H9 (cell line): ENCODE data around the gene MOCOS. TPM values are rescaled to one million over a fixed set of nuclear protein-coding genes. Genes with fewer than 3 reads are reported as not detected.

ENCODE experiments used
- DNase-seq: peaks from one replicate; pipeline ENCODE4 v3.0.0-alpha.2; 2017
- H2AFZ ChIP-seq: one replicate; pipeline ENCODE4 v1.6.1; 2013; ENCODE audit warnings: mild to moderate bottlenecking, low read length, control low read depth, moderate library complexity
- H2AK5ac ChIP-seq: 2 replicates; pipeline ENCODE4 v1.6.1; 2013; ENCODE audit warnings: low read length, control low read depth, mixed read lengths; ENCODE audit not compliant: insufficient read length
- H2BK120ac ChIP-seq: one replicate; pipeline ENCODE4 v1.6.1; 2013; ENCODE audit warnings: low read depth, mild to moderate bottlenecking, low read length, control low read depth, inconsistent platforms; ENCODE audit not compliant: poor library complexity, severe bottlenecking
- H2BK12ac ChIP-seq: 2 replicates; pipeline ENCODE4 v1.6.1; 2013; ENCODE audit warnings: low read length, control low read depth, mixed read lengths, low read depth; ENCODE audit not compliant: insufficient read length
- H2BK15ac ChIP-seq: 2 replicates; pipeline ENCODE4 v1.6.1; 2013; ENCODE audit warnings: low read depth, low read length, control low read depth
- H2BK20ac ChIP-seq: one replicate; pipeline ENCODE4 v1.6.1; 2013; ENCODE audit warnings: low read depth, mild to moderate bottlenecking, low read length, control low read depth, inconsistent platforms; ENCODE audit not compliant: poor library complexity, severe bottlenecking
- H2BK5ac ChIP-seq: 2 replicates; pipeline ENCODE4 v1.6.1; 2013; ENCODE audit warnings: low read length, control low read depth, mixed read lengths; ENCODE audit not compliant: insufficient read length
- H3K14ac ChIP-seq: 2 replicates; pipeline ENCODE4 v1.6.1; 2013; ENCODE audit warnings: low read length, control low read depth; ENCODE audit not compliant: insufficient read depth
- H3K18ac ChIP-seq: 2 replicates; pipeline ENCODE4 v1.6.1; 2013; ENCODE audit warnings: low read depth, mild to moderate bottlenecking, mixed read lengths, low read length, control low read depth; ENCODE audit not compliant: insufficient read length
- H3K23ac ChIP-seq: 2 replicates; pipeline ENCODE4 v1.6.1; 2013; ENCODE audit warnings: low read length, control low read depth, mixed read lengths, low read depth; ENCODE audit not compliant: insufficient read length
- H3K23me2 ChIP-seq: 2 replicates; pipeline ENCODE4 v1.6.1; 2013; ENCODE audit warnings: low read depth, mild to moderate bottlenecking, mixed read lengths, low read length, control low read depth; ENCODE audit not compliant: insufficient read length, poor library complexity, severe bottlenecking
- H3K27ac ChIP-seq: 2 replicates; pipeline ENCODE4 v1.5.1; 2013; ENCODE audit warnings: low read length, control low read depth, mixed read lengths, low read depth; ENCODE audit not compliant: insufficient read length
- H3K27me3 ChIP-seq: 2 replicates; pipeline ENCODE4 v1.6.1; 2013; ENCODE audit warnings: low read length, control low read depth, inconsistent platforms; ENCODE audit not compliant: insufficient read depth
- H3K4ac ChIP-seq: 2 replicates; pipeline ENCODE4 v1.6.1; 2013; ENCODE audit warnings: low read depth, mild to moderate bottlenecking, control low read depth, inconsistent platforms, low read length, moderate library complexity
- H3K4me1 ChIP-seq: 2 replicates; pipeline ENCODE4 v1.6.1; 2013; ENCODE audit warnings: low read length, control low read depth, inconsistent platforms; ENCODE audit not compliant: insufficient read depth
- H3K4me2 ChIP-seq: 2 replicates; pipeline ENCODE4 v1.6.1; 2013; ENCODE audit warnings: low read length, control low read depth, mixed read lengths; ENCODE audit not compliant: insufficient read length, insufficient read depth
- H3K56ac ChIP-seq: 2 replicates; pipeline ENCODE4 v1.6.1; 2013; ENCODE audit warnings: low read depth, mild to moderate bottlenecking, mixed read lengths, low read length, control low read depth; ENCODE audit not compliant: insufficient read length
- H3K79me1 ChIP-seq: 2 replicates; pipeline ENCODE4 v1.6.1; 2013; ENCODE audit warnings: low read depth, mild to moderate bottlenecking, moderate library complexity, low read length, control low read depth, inconsistent platforms; ENCODE audit not compliant: insufficient read depth, poor library complexity, severe bottlenecking
- H3K79me2 ChIP-seq: 2 replicates; pipeline ENCODE4 v1.6.1; 2013; ENCODE audit warnings: low read length, control low read depth, inconsistent platforms; ENCODE audit not compliant: insufficient read depth
- H3K9ac ChIP-seq: 2 replicates; pipeline ENCODE4 v1.6.1; 2013; ENCODE audit warnings: low read length, control low read depth, mixed read lengths; ENCODE audit not compliant: insufficient read length; ENCODE audit errors: extremely low read depth
- H3K9me3 ChIP-seq: one replicate; pipeline ENCODE4 v1.6.1; 2013; ENCODE audit warnings: low read depth, low read length, inconsistent platforms; ENCODE audit not compliant: control insufficient read depth
- H3T11ph ChIP-seq: one replicate; pipeline ENCODE4 v1.6.1; 2013; ENCODE audit warnings: mild to moderate bottlenecking, low read length, control low read depth, inconsistent platforms
- H4K20me1 ChIP-seq: one replicate; pipeline ENCODE4 v1.6.1; 2013; ENCODE audit not compliant: control insufficient read depth, insufficient read length, insufficient read depth
- H4K5ac ChIP-seq: 2 replicates; pipeline ENCODE4 v1.6.1; 2013; ENCODE audit warnings: low read depth, mild to moderate bottlenecking, mixed read lengths, low read length, control low read depth; ENCODE audit not compliant: insufficient read length
- H4K8ac ChIP-seq: replicated peaks from 2 replicates; pipeline ENCODE4 v1.6.1; 2013; ENCODE audit warnings: low read length, control low read depth, mixed read lengths, low read depth; ENCODE audit not compliant: insufficient read length
- H4K91ac ChIP-seq: 2 replicates; pipeline ENCODE4 v1.6.1; 2013; ENCODE audit warnings: low read depth, mild to moderate bottlenecking, moderate library complexity, mixed read lengths, low read length, control low read depth; ENCODE audit not compliant: insufficient read length
- H3K27ac Mint-ChIP-seq, 3 experiments: 2 replicates in 2 of 3; 3 replicates in 1 of 3; pipeline ENCODE4 v1.8.0; 2020 to 2021; ENCODE audit warnings: mixed read lengths in 3 of 3, mild to moderate bottlenecking in 1 of 3, moderate library complexity in 1 of 3
- H3K27me3 Mint-ChIP-seq: 2 replicates; pipeline ENCODE4 v1.8.0; 2021; ENCODE audit warnings: low read depth, mild to moderate bottlenecking, moderate library complexity, mixed read lengths
- H3K36me3 Mint-ChIP-seq, 3 experiments: 2 replicates in 2 of 3; 3 replicates in 1 of 3; pipeline ENCODE4 v1.8.0; 2020 to 2021; ENCODE audit warnings: low read depth in 3 of 3, mixed read lengths in 3 of 3; ENCODE audit not compliant: insufficient read depth in 1 of 3
- H3K4me1 Mint-ChIP-seq, 2 experiments: 2 replicates each; pipeline ENCODE4 v1.8.0; 2020; ENCODE audit warnings: mixed read lengths in 2 of 2
- H3K4me3 Mint-ChIP-seq, 2 experiments: 2 replicates in 1 of 2; 3 replicates in 1 of 2; pipeline ENCODE4 v1.8.0; 2020 to 2021; ENCODE audit warnings: mild to moderate bottlenecking in 2 of 2, mixed read lengths in 2 of 2, moderate library complexity in 1 of 2
- H3K9me3 Mint-ChIP-seq, 2 experiments: 2 replicates in 1 of 2; 3 replicates in 1 of 2; pipeline ENCODE4 v1.8.0; 2020; ENCODE audit warnings: mild to moderate bottlenecking in 2 of 2, mixed read lengths in 2 of 2, moderate library complexity in 1 of 2
- CTCF ChIP-seq: fragments of 200-600 bp; sonication (generic); conservative IDR thresholded peaks from 3 replicates; pipeline ENCODE4 v1.8.0; 2021; ENCODE audit warnings: antibody characterized with exemption, mild to moderate bottlenecking
- WGBS: extraction: QIAGEN DNeasy Blood & Tissue Kit; methylation state at CpG from one replicate; pipeline ENCODE4 v1.1.7; 2013; ENCODE audit warnings: missing lambda C conversion rate, low lambda C conversion rate, mixed read lengths; ENCODE audit not compliant: insufficient read length; ENCODE audit errors: extremely low coverage; 5-methylcytosine and 5-hydroxymethylcytosine counted together
- total RNA-seq: library from RNA; stranded (reverse); gene quantifications from 2 replicates; pipeline ENCODE4 v1.2.1, GENCODE V29; 2021

MOCOS gene
- total RNA-seq, 1 experiment from 2014 or later, result 6.0 TPM

- Histone ChIP-seq H2AK5ac (no peak overlapping the region), H3K79me2 (no peaks in the 10 kb centered on the region), H4K8ac (no peak overlapping the region), H3K4me2 (no peak overlapping the region), H3K79me1 (no peaks in the 10 kb centered on the region), H3K18ac (no peak overlapping the region), H3K4ac (no peak overlapping the region), H3K27me3 (no peaks in the 10 kb centered on the region), H2BK5ac (no peak overlapping the region), H2BK20ac (no peak overlapping the region), H3K4me1 (no peaks in the 10 kb centered on the region), H3K27ac (no peak overlapping the region), H2BK12ac (no peak overlapping the region), H3T11ph (no peak overlapping the region), H4K5ac (no peak overlapping the region), H3K56ac (no peak overlapping the region), H2BK120ac (no peak overlapping the region), H3K9ac (no peak overlapping the region), H4K91ac (no peak overlapping the region), H3K23me2 (no peaks in the 10 kb centered on the region), H3K9me3 (no peaks in the 10 kb centered on the region), H3K23ac (no peak overlapping the region), H2BK15ac (no peak overlapping the region), H3K14ac (no peak overlapping the region), H4K20me1 (no peaks in the 10 kb centered on the region), H2AFZ (no peak overlapping the region)
- Mint-ChIP-seq H3K27me3 (no peaks in the 10 kb centered on the region), H3K9me3 (no peaks in the 10 kb centered on the region), H3K4me3 (no peak overlapping the region), H3K36me3 (peaks cover 45 to 88% (median 87%) of the 10 kb centered on the region in 3 experiments; a peak in 6 of 7 replicates), H3K4me1 (no peaks in the 10 kb centered on the region), H3K27ac (peak overlapping the region in 2 of 3 experiments; percentile 49 to 58; a peak in 1 of 7 replicates)
- WGBS, result no CpG with 5 or more reads among the region's 4 CpGs
- DNase-seq, result no peak
- no peak for TF ChIP-seq CTCF
Measured at GRCh38 chr18:36153203-36153602, 34.1 kb upstream of the MOCOS start.
